Inflammatory macrophage treated with lipopolysaccharide for 1 hour (primary cell): ENCODE results near the gene FARS2.
A peak's percentile ranks its signal among the peaks of the same experiment; 100 is the strongest.

ENCODE experiments used
- DNase-seq, 2 donors: peaks; one replicate each; pipeline ENCODE4 v3.0.0-alpha.2; 2020 to 2022

Gene FARS2

DNA sequence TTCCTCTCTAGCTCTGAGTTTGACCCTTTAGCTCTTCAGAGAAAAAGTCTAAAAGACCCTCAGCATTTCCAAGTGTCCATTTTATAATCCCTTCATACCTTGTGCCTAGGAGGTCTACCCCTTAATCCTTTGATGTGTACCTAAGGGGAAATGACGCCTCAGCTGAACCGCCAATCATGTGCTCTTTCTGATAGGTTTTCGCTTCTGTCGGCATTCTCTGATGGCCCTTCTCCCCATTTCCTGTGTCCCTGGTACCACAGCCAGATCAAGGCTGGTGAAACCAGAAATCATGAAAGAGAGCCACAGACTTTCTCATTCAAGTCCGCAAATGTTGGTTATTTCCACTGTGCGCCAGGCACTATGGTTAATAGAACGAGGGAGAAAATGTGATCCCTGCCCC is 333.9 kb downstream of the FARS2 start:
- no peak for DNase-seq

DNA sequence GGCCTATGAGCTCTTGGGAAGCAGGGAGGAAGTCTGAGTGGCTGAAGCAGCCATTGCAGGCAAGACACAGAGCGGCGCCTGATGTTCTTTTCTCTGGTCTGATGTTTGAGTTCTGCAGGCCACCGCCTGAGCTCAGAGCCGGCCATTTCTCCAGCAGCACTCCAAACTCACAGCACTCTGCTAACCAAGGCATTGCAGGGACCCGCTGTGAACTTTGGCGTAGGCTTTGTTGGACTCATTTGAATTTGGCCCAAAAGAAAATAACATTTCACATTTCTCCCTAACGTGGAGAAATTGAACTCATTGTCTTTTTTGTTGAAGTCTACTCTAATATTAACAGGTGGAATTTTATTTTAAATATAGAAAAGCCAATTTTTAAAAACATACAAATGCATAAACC is 336.1 kb downstream of the FARS2 start:
- DNase-seq, result no peak

DNA sequence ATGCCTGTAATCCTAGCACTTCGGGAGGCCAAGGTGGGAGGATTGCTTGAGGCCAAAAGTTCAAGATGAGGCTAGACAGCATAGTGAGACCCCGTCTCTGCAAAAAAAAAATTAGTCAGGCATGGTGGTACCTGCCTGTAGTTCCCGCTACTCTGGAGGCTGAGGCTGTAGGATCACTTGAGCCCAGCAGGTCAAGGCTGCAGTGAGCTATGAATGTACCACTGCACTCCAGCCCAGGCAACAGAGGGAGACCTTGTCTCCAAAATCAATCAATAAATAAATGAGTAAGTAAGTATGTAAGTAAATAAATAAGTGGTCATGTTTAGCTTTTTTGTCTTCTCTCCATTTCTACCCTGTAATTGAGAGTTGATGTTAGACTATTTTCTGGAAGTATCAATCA is 336.8 kb downstream of the FARS2 start:
- DNase-seq, result no peak

DNA sequence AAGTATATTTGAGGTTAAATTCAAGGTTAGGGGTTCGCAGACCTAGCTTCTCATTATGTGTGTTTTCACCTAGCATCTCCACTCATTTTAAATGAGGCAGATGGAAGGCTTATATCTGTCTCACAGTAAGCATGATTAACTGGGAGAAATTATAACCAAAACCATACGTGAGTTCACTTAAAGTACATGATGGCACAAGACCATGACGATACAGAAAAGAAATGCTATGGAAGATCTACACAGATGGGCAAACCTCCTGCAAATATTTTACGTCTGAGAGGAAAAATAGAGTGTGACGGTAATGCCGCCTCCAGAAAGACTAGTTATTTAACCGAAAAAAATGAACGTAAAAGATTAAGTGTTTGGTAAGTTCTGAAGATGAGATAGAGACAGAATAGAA is 337.8 kb downstream of the FARS2 start:
- no peak for DNase-seq

DNA sequence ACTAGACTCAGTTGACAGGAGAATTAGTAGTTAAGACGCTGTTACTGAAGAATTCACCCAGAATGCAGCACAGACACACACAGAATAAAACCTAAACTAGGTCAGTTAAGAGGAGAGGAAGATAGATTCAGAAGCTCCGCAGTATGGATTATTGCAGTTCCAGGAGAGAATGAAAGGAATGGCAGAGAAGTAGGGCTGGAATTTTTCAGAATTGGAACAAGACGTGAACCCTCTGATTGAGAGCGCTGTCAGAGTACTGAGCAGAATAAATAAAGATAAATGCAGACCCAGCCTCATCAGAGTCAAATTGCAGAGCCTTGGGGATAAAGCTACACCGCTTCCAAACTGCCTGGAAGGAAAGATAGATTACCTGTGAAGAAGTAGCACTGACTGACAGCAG is 344.6 kb downstream of the FARS2 start:
- no peak for DNase-seq

DNA sequence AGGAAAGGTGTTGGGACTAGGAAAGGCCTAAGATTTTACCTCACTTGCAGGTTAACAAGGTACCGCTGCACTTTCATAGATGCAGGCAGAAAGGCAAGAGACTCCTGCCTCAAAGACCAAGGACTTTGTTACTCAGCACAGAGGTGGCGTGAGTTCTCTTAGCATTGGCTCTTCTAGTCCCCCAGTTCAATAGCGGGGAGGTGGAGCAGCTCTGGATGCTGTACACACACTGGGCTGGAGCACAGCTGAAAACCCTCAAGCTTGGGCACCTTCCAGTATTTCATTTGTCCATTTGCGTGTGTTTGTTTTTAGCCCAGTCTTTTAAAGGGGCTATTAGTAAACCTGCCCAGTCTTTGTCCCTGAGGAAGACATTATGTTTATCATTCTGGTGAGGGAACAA is 345.2 kb downstream of the FARS2 start:
- DNase-seq, result no peak

DNA sequence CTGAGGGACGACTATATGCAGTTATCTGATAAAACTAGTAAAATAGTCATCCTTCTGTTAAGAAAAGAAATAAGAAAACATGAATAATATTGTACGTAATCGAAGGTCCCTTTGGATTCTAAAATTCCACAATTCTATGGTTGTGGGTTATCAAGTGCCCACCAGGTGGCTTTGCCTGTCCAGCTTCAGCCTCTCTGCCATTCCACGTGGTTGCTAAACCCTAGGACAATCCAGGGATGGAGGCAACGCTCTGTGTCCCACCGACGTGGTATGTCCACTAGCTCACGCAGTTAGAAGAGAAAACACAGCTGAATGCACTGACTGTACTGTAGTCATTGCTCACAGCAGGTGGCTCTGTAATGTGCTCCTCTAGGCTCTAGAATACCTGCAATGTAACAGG is 349.3 kb downstream of the FARS2 start:
- DNase-seq, result no peak

DNA sequence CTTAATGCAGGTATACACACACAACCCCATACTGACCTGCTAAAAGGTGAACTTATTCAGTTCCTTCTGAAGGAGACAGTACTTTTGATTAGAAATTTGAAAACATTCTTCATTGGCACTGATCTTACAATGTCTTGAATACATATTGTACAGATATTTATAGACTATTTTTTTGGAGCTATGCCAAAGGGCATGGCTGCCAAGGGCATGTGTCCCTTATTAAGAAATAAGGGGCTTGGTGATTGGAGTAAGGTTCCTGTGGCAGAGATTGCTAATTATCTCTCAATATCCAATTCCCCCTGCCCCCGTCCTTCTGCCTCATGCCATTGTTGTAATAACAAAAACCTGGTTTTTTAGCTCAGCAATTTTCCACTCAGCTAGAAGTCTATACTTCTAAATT is 355.9 kb downstream of the FARS2 start:
- DNase-seq, result no peak

DNA sequence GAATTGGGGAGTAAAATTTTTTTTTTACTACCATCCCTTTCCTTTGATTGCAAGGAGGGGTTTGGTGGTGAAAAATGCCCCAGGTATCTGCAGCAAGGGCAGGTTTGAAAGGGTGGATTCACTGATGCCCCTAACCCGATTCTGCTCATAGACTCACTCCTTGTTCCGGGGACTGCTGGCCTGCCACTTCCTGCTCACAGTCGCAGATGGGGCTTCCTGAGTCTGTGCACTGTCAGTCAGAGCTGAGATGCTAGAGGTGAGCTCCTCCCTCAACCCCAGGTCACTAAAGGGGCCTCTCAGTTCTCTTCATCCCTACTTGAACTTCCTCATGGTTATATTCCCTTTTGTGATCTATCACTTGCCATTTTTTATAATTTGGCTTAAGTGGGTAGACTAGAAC is 357.9 kb downstream of the FARS2 start:
- DNase-seq, result no peak

DNA sequence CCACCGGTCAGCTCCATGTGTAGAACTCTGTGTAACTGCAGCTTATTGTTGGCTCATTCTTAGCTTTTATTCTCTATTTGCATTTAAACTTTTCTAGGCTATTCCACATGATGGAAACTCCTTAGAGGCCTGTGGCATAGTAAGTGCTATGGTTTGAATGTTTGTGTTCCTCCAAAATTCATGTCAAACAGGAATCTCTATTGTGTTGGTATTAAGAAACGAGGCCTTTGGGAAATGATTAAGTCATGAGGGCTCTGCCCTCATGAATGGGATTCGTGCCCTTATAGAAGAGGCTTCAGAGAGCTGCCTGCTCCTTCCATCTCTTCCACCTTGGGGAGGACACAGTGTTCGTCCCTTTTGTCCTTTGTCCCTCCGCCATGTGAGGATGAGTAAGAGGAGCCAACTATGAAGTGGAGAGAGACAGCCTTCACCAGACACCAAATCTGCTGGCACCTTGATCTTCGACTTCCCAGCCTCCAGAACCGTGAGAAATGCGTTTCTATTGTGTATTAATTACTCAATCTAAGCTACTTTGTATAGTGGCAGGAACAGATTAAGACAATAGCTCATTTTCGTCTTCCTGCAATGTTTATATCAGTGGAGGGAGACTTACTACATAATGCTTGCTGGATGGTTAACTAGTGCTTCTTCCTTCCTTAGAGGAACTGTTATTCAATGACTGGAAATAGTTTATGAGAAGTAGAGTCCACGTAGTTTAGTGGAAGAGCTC is 361.1 kb downstream of the FARS2 start:
- DNase-seq, result no peak

DNA sequence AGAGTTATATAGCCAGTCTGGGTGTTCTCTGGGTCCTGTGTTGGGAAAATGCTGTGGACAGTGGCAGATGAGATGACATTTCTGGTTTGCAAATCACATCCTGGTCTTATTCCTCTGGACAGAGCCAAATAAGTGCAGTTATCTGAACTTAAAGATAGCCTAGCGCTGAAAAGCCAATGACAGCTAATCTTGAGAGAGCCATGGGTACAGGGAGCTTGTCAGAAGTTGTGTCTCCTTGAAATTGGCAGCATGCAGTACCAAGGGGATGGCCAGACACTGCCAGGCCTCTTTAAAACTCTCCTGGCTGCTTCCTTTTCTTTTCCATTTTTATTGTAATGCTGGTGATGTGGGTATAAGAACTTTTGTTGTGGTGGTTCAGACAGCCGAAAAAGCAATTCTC is 362.5 kb downstream of the FARS2 start:
- DNase-seq, result no peak

DNA sequence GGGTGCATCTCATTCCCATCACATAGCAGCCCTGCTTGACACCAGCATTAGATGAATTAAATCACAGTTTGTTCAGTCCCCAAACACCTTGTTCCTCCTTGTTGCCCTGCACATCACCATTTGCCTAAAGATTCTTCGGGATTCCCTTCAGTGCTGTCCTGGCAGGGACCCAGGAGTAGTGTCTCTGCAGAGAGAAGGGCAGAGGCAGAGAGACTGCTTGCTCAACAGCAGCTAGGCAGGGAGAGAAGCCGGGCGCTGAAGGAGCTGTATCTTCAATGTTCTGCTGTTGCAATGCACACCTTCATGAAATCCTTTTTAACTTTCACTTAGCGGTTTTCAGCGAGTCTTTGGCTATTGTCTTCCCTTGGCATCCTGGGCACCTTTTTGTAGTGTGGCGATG is 362.9 kb downstream of the FARS2 start:
- DNase-seq, result no peak

DNA sequence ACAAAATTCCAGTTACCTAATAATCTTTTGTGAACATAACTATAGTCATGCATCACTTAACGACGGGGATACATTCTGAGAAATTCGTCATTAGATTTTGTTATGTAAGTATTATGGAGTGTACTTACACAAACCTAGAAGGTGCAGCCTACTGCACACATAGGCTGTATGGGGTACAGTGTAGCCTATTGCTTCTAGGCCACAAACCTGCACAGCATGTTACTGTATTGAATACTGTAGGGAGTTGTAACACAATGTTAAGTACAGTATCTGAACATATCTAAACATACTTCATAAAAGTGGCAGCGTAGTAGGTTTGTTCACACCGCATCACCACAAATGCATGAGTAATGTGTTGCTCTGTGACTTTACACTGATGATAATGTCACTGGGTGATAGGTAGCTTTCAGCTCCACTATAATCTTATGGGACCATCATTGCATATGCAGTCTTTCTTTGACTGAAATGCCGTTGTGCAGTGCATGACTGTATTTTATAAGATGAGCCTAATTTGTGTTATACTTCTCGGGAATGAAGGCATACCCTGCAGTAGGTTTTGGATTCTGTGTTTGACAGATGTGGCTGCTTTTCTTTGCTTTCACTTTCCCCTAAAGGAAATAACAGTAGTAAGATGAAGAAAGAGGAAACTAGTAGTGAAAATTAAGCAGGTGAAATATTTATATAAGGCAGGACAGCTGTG is 365.6 kb downstream of the FARS2 start:
- DNase-seq, result peak in 1 of 2 donors; percentile 1

DNA sequence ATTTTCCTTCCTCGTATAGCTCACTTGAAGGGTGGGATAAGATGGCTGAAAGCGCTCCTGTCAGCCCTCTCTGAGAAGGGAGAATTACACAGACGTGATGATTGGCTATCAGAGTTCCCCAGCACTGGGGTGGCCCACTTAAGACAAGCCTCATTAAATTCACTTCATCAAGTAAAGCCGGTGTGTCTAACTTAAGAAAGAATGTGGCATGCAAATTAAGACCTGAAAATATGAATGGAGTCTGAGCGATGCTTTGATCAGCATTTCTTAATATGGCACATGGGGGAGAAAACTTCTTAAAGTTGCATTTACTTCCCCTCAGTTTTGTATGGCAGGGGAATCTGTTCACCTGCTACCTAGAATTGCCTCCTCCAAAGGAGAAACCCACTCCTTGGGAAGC is 369.3 kb downstream of the FARS2 start:
- DNase-seq, result no peak

DNA sequence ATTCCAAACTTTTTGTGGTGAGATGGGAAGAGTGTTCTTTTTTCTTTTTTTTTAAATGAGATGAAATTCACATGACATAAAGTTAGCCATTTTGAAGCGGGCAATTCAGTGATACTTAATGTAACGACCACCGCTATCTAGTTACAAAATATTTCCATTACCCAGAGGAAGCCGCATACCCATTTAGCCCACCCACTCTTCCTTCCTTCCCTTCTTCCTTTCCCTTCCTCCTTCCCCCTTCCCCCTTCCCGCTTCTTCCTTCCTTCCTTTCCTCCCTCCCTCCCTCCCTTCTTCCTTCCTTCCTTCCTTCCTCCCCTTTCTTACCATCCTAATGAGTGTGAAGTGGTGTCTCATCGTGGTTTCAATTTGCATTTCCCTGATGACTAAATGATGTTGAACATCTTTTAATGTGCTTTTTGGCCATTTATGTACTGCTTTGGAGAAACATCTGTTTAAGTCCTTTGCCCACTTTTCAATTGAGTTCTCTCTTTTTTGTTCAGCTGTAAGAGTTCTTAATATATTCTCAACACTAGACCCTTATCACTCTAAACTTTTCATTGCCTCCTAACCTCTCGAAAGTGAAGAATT is 371.1 kb downstream of the FARS2 start:
- no peak for DNase-seq

DNA sequence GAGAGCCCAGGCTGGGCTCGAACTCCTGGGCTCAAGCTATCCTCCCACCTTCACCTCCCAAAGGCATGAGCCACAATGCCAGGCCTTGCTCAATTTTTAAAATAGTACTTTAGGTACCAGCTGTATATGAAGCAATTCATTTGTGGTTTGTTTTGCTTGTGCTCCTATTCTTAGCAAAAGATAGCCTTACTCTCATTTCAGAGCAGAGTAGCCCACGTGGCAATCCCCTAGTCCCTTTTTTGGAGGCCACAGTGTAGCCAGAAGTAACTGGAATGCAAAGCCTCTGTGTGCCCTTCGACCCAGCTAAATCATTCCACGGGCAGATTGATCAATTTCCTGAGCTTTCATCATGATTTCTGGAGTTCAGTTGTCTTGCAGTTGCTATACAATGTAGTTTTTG is 373.2 kb downstream of the FARS2 start:
- no peak for DNase-seq

DNA sequence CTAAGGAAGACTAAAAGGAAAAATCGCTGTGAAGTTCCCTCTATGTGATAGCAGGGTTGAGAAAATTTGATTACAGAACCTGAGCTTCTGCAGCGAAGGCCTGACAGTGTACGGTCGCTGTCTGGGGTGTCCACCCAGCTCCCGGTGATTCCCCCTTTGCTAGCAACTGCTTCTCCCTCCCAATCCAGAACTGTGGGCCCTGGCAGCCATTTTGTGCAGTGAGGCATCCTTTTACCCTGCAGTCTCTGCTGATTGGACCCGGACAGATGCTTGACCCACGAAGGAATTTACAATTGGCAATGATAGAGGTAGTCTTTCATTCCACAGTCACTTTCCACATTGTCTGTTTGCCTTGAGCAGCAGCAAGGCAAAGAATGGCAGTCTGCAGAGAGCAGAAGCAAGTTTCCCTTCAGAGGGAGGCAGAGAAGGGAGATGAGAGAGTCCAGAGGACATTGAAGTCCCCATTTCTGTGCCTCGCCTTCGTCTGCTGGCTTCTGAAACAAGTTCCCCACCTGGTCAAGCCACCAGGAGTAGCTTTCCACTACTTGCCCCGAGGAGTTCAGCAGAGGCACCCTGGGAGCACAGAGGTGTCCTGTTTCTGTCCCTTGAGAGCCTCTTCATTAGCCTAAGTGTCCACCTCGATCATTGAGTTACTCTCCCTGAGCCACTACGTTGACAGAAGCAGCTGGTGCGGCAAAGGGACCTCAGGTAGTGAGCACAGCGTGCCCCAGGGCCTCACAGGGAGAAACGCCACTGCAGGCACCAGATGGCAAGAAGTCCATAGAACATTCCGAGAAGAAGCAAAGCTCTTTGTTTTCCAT is 375.1 kb downstream of the FARS2 start:
- no peak for DNase-seq

DNA sequence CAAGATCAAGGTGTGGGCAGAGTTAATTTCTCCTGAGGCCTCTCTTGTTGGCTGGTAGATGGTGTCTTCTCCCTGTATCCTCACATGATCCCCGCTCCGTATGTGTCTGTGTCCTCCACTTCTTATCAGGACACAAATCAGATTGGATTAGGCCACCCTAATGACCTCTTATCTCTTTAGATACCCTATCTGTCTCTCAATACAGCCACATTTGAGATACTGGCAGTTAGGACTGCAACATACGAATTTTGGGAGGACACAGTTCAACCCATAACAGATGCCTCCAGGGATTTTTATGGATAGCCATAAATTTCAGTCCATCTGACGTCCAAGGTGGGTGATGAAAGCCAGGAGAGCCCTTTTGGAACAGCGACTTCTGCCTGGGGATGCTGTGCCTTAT is 376.4 kb downstream of the FARS2 start:
- DNase-seq, result no peak

DNA sequence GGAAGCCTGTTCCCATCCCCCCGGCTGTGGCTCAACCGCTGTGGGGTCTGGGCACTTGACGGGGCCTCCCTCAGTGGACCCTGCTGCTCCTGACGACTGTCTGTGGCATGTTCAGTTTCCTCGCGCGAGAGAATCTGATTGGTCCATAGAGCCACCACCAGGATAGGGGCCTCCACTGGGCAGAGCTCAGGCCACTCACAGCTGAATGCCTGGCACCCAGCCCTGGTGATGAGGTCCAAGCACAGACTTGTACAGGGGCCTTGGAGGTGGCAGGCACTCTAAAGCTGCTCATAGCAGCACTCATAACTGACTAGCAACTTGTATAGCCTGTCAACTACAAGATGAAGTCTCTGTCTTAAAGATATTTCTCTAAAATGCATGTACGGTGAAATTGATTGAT is 377.4 kb downstream of the FARS2 start:
- no peak for DNase-seq

DNA sequence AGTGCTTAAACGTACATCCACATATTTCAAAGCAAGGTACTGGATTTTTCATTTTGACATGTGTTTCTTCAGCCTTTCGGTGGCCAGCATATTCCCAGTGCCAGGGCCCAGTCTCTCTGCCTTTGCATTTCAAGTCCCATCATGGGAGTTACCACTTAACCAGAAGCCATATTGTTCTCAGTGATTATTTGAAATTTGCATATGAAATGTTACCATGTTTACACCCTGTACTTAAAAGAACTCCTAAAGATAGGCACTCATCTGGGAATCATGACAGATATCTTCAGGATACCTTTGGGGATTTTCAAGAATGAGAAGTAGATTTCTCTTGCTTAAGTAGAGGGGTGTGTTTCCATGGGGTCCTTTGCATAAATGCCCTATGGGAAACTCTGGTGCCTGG is 377.9 kb downstream of the FARS2 start:
- DNase-seq, result no peak

DNA sequence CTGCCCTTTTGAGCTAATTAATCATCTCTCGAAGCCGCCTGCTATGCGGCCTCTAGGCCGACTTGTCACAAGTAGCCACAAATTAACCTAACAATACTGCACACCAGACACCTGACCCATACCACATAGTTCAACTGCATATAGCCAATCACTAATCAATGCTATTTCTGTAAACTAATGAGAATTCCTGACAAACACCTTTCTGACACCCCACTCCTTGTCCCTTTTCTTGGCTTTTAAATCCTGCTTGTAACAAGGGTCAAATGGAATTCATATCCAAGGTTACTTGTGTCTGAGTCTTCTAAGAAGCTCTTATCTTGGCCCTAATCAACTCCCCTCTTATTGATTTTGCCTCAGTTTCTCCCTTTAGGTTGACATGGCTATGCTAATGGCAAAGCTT is 379.3 kb downstream of the FARS2 start:
- no peak for DNase-seq

DNA sequence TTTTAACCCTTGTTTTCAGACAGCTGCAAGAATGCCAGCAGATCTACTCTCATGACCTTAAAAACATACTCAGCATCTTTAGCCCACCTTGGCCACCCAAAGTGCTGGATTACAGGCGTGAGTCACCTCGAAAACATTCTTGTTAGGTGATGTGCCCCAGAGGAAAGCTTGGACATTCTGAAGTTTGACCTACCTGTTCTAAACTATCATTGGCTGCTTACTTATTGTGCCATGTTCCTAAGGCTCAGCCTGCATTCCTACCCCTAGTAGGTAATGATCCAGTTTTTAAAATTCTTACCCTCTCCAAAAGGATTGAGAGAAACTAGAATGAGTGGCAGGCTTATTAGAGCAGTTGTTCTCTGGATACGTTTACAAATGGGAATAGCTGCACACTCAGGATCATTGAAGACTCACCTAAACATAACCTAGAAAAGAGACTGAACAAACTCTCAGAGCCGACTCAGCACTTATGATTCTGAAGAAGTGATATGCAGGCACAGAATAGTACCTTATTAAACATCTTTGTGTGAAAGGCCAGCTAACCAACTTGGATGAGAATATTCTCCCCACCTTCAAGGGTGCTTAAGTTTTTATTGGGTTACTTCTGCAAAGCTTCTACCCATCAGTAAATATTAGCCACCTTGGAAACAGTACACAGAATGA is 383.3 kb downstream of the FARS2 start:
- no peak for DNase-seq
